GM12878 (cell line): Measurements from ENCODE around the gene NKAIN1. TPM values are rescaled to one million over a fixed set of nuclear protein-coding genes. Genes with fewer than 3 reads are reported as not detected.
A peak's percentile ranks its signal among the peaks of the same experiment; 100 is the strongest.

Experiments
- BHLHE40 ChIP-seq, 2 experiments: fragments of 450-650 bp in 1 of 2; IDR thresholded peaks; 2 replicates each; pipeline ENCODE4 v1.6.1; 2011 to 2017; ENCODE audit warnings: low read depth in 2 of 2, borderline replicate concordance in 1 of 2, improper control_type of control experiment in 1 of 2, low read length in 1 of 2, mild to moderate bottlenecking in 1 of 2
- DPF2 ChIP-seq: fragments of 450-650 bp; IDR thresholded peaks from 2 replicates; pipeline ENCODE4 v1.6.1; 2017; ENCODE audit warnings: mild to moderate bottlenecking
- EGR1 ChIP-seq, 2 experiments: IDR thresholded peaks; 1 replicate in 1 of 2; 2 replicates in 1 of 2; pipeline ENCODE4 v1.6.1; 2011 to 2012; ENCODE audit warnings: low read depth in 2 of 2, low read length in 2 of 2, borderline replicate concordance in 1 of 2, mild to moderate bottlenecking in 1 of 2, moderate library complexity in 1 of 2
- GATAD2B ChIP-seq: fragments of 450-650 bp; conservative IDR thresholded peaks from 2 replicates; pipeline ENCODE4 v1.6.1; 2017; ENCODE audit warnings: low read depth, mild to moderate bottlenecking, moderate library complexity
- IKZF1 ChIP-seq: fragments of 450-650 bp; conservative IDR thresholded peaks from 2 replicates; pipeline ENCODE4 v1.6.1; 2017; ENCODE audit warnings: antibody characterized with exemption, mild to moderate bottlenecking
- LARP7 ChIP-seq: fragments of 450-650 bp; IDR thresholded peaks from 2 replicates; pipeline ENCODE4 v1.6.1; 2017; ENCODE audit warnings: mild to moderate bottlenecking
- MYC ChIP-seq: IDR thresholded peaks from 2 replicates; pipeline ENCODE4 v1.6.1; 2011; ENCODE audit warnings: mild to moderate bottlenecking, low read length, moderate library complexity, inconsistent platforms; ENCODE audit not compliant: insufficient read depth, insufficient replicate concordance, insufficient read length, severe bottlenecking
- NFYA ChIP-seq: IDR thresholded peaks from 2 replicates; pipeline ENCODE4 v1.6.1; 2011; ENCODE audit warnings: low read depth, mild to moderate bottlenecking, low read length, improper control_type of control experiment, borderline replicate concordance
- NR2C2 ChIP-seq: IDR thresholded peaks from 2 replicates; pipeline ENCODE4 v1.6.1; 2011; ENCODE audit warnings: borderline replicate concordance, low read depth; ENCODE audit not compliant: control insufficient read depth, insufficient read length
- POLR2A ChIP-seq: IDR thresholded peaks from 2 replicates; pipeline ENCODE4 v1.6.1; 2011; ENCODE audit warnings: low read depth, mild to moderate bottlenecking, low read length
- RCOR1 ChIP-seq: conservative IDR thresholded peaks from 2 replicates; pipeline ENCODE4 v1.6.1; 2012; ENCODE audit warnings: low read depth, low read length, improper control_type of control experiment
- SIN3A ChIP-seq: IDR thresholded peaks from 2 replicates; pipeline ENCODE4 v1.6.1; 2012; ENCODE audit warnings: low read depth, low read length, improper control_type of control experiment
- SMARCA5 ChIP-seq: fragments of 450-650 bp; IDR thresholded peaks from 2 replicates; pipeline ENCODE4 v1.6.1; 2017; ENCODE audit warnings: mild to moderate bottlenecking
- polyA plus RNA-seq, 11 experiments: library from polyadenylated mRNA; depleted of rRNA in 4 of 11; unstranded in 6 of 11; stranded (reverse) in 5 of 11; fragments of >200 nt; fragmentation: Nextera tagmentation in 4 of 11; fragmentation: Illumina TruSeq in 1 of 11; extraction: Ambion mirVana in 4 of 11; extraction: Trizol in 1 of 11; gene quantifications; 1 replicate in 1 of 11; 2 replicates in 10 of 11; pipeline versions ENCODE4 v1.2.1 to v1.2.3, GENCODE V29; 2011 to 2016; ENCODE audit warnings: inconsistent platforms in 2 of 11, missing spikeins in 2 of 11, low read depth in 1 of 11
- total RNA-seq, 4 experiments: library from RNA; depleted of rRNA in 3 of 4; stranded (reverse); fragments of >200 nt in 3 of 4; fragmentation: Illumina TruSeq in 1 of 4; extraction: Trizol in 1 of 4; gene quantifications; 2 replicates each; pipeline versions ENCODE4 v1.2.1 to v1.2.3, GENCODE V29; 2013 to 2021
- TF ChIP-seq, protein P1 (sequence below): fragments of 450-650 bp; conservative IDR thresholded peaks from 2 replicates; pipeline ENCODE4 v1.6.1; 2017; ENCODE audit warnings: mild to moderate bottlenecking, moderate library complexity
- TF ChIP-seq, protein P2 (sequence below): IDR thresholded peaks from 2 replicates; pipeline ENCODE4 v1.6.1; 2011; ENCODE audit warnings: mild to moderate bottlenecking, low read depth, low read length, moderate library complexity; ENCODE audit not compliant: insufficient replicate concordance
- TF ChIP-seq, protein P3 (sequence below), 3 experiments: IDR thresholded peaks in 2 of 3; conservative IDR thresholded peaks in 1 of 3; 2 replicates each; pipeline ENCODE4 v1.5.1; 2011; ENCODE audit warnings: low read depth in 3 of 3, low read length in 3 of 3, mild to moderate bottlenecking in 3 of 3, control low read depth in 2 of 3, moderate library complexity in 2 of 3, inconsistent platforms in 1 of 3, mixed read lengths in 1 of 3; ENCODE audit not compliant: control insufficient read depth in 2 of 3, insufficient read depth in 1 of 3; ENCODE audit errors: extremely low read depth in 1 of 3

NKAIN1 gene
- total and polyA plus RNA-seq, 10 of the 15 experiments (the other 5 are each of a cell fraction or from before 2014, with no cell fraction given): not detected

DNA sequence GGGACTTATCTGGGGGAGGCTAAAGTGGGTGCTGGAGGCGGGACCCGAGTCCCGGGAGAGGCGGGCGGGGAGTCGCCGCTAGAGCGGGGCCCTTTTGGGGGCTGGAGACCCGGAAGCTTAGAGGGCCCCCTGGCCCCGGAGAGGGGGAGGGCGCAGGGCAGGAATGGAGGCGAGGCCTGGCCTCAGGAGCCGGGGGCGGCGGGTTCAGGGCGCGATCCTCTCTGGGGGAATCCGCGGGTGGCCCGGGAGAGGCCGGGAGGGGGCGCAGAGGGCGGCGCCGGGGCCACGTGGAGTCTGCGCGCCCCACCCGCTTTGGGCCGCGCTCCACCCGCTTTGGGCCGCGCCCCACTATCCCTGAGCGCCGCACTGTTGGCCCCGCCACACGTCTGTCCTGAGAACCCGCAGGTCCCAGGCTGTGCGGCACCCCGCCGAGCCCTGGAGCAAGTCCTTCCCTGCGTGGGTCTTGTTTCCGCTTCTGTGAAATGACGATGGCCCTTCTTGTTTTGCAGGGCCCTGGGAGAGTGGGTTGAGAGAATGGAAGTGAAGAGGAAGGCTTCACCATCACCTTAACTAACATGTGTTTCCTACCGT, 84.4 kb downstream of the NKAIN1 start (continued):
- TF ChIP-seq EGR1 (IDR thresholded peaks at IDR 0.05; ENCODE audit: borderline replicate concordance in 1 of 2, low read depth in 2 of 2, low read length in 2 of 2) (peak in 1 of 2 experiments; percentile 59; a peak in 1 of 3 replicates), POLR2A (peak; percentile 65), RCOR1 (no peak), SMARCA5 (0 out of 2 replicates have a peak, but pooled peaks have one; percentile 58), NR2C2 (no peak), IKZF1 (peak; percentile 71), BHLHE40 (IDR thresholded peaks at IDR 0.05; ENCODE audit: borderline replicate concordance in 1 of 2, low read depth in 2 of 2, low read length in 1 of 2) (peak in 1 of 2 experiments; percentile 53; a peak in 1 of 4 replicates), GATAD2B (peak; percentile 72), DPF2 (peak; percentile 60), MYC (peak; percentile 61), LARP7 (0 out of 2 replicates have a peak, but pooled peaks have one; percentile 63), NFYA (no peak), SIN3A (peak; percentile 29; the same call in 1 of the 2 replicates)
- TF ChIP-seq, protein P1, sequence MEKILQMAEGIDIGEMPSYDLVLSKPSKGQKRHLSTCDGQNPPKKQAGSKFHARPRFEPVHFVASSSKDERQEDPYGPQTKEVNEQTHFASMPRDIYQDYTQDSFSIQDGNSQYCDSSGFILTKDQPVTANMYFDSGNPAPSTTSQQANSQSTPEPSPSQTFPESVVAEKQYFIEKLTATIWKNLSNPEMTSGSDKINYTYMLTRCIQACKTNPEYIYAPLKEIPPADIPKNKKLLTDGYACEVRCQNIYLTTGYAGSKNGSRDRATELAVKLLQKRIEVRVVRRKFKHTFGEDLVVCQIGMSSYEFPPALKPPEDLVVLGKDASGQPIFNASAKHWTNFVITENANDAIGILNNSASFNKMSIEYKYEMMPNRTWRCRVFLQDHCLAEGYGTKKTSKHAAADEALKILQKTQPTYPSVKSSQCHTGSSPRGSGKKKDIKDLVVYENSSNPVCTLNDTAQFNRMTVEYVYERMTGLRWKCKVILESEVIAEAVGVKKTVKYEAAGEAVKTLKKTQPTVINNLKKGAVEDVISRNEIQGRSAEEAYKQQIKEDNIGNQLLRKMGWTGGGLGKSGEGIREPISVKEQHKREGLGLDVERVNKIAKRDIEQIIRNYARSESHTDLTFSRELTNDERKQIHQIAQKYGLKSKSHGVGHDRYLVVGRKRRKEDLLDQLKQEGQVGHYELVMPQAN: peak; percentile 75
- TF ChIP-seq, protein P2, sequence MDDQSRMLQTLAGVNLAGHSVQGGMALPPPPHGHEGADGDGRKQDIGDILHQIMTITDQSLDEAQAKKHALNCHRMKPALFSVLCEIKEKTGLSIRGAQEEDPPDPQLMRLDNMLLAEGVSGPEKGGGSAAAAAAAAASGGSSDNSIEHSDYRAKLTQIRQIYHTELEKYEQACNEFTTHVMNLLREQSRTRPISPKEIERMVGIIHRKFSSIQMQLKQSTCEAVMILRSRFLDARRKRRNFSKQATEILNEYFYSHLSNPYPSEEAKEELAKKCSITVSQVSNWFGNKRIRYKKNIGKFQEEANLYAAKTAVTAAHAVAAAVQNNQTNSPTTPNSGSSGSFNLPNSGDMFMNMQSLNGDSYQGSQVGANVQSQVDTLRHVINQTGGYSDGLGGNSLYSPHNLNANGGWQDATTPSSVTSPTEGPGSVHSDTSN: peak; percentile 63
- TF ChIP-seq, protein P3, sequence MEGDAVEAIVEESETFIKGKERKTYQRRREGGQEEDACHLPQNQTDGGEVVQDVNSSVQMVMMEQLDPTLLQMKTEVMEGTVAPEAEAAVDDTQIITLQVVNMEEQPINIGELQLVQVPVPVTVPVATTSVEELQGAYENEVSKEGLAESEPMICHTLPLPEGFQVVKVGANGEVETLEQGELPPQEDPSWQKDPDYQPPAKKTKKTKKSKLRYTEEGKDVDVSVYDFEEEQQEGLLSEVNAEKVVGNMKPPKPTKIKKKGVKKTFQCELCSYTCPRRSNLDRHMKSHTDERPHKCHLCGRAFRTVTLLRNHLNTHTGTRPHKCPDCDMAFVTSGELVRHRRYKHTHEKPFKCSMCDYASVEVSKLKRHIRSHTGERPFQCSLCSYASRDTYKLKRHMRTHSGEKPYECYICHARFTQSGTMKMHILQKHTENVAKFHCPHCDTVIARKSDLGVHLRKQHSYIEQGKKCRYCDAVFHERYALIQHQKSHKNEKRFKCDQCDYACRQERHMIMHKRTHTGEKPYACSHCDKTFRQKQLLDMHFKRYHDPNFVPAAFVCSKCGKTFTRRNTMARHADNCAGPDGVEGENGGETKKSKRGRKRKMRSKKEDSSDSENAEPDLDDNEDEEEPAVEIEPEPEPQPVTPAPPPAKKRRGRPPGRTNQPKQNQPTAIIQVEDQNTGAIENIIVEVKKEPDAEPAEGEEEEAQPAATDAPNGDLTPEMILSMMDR (IDR thresholded peaks at IDR 0.05 in 2 of 3, conservative IDR thresholded peaks at IDR 0.05 in 1 of 3; ENCODE audit: control insufficient read depth in 2 of 3, extremely low read depth in 1 of 3, insufficient read depth in 1 of 3, low read depth in 3 of 3, low read length in 3 of 3): peak; percentile 23 to 41 (median 24); a peak in 3 of 6 replicates
